EL (cell line): Measurements from ENCODE around the gene ANTXR1.

Experiments used
- DNase-seq: peaks from one replicate; pipeline ENCODE4 v3.0.0-alpha.2; 2016

The ANTXR1 gene

DNA sequence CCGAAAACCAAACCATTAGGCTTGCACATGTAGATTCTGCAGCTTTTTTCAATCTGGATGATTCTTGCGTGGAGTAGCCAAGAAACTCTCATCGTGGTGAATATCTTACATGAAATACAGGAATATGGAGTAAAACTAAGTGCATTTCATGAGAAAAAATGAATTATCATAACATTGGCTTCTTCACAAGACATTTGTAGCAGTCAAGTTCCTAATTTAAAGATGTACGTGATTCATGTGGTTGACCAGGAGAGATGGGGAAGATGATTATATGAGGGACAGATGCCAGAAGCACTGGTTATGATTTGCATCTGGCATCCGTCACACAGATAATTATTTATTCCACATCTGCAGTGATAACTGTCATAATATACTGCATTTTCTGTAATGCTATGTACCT, 90.4 kb downstream of the ANTXR1 start:
- no peak for DNase-seq

DNA sequence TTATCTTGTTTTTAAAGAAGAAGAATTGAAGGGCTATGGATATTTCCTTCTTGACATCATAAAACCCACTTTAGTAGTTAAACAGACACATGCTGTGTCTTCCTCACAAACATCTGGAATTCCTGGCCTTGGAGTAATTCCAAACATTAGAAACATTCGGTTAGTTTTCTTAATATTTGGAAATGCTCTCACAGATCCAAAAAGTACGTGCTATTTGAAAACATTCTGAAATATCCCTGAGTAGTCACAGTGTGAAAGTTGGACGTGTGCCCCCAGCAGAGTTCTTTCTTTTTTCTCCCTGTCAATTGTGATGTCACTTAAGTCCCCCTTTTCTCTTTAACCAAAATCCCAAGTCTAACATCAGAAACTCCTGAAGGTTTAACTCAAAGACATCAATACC, 91.3 kb downstream of the ANTXR1 start:
- no peak for DNase-seq

DNA sequence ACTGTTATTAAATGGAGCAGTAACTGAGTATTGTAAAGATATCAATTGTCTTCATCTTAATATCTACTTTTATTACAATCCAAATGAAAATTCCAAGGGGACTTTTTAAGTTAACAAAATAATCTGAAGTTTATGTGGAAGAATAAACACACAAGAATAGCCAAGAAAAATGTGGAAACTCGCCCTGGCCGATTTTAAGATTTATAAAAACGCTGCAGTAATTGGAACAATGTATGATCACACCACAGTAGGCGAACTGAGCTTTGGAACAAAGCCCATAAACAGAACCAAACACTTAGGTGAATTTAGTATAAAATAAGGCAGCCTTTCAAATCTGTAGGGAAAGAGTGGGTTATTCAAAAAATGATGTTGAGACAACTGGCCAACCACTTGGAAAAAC, 96.3 kb downstream of the ANTXR1 start:
- no peak for DNase-seq

DNA sequence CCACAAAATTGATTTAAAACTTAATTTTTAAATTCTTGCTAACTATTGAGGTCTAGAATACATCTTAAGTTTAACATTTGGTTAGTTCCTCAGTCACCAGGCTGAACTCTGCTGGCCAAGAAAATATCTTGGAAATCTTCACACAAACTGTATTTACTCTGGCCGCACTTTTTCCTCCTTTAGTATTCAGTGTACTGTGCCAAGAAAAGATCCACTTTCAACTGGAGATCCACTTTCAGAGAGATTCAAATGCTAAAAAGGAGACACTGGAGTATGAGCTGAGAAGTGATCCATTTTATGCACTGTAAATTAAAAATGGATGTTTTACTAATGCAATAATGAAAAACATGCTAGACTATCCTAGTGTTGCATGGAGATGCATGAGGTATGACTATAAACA, 98.1 kb downstream of the ANTXR1 start:
- no peak for DNase-seq

DNA sequence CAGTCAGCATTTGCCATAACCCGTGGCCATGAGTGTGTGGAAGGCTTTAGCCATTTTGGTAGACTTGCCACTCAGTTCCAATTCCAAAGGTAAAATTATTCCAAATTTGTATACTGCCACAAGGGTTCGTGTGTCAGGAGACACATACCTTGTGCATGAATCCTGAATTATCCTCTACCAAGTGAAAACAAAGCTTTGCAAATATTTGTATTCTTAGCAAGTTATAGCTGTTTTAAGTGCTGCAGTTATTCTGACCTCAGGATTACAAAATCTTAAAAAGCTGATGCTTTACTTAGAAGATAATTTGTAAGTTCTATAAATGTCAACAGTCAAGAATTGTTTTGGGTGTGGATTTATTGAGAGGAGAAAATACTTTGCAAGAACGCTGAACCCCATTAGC, 100.6 kb downstream of the ANTXR1 start:
- DNase-seq = peak; percentile 21

DNA sequence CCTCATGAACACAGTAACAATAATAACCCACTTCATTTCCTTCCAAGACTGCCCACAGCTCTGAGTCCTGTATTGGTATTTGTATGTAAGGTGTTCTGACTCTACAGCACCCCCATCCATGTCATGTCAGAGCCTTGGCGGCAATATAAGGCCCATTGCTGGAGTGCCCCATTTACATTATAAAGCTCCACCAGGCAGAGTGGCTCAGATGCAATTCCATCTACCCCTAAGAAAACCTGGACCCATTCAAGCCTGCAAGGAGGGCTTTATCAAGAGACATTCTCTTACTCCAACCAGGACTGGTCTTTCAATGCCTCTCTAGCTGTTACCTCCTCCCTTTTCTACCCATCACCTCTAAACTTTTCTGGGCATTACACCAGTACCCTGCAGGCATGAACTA, 101.6 kb downstream of the ANTXR1 start:
- no peak for DNase-seq

DNA sequence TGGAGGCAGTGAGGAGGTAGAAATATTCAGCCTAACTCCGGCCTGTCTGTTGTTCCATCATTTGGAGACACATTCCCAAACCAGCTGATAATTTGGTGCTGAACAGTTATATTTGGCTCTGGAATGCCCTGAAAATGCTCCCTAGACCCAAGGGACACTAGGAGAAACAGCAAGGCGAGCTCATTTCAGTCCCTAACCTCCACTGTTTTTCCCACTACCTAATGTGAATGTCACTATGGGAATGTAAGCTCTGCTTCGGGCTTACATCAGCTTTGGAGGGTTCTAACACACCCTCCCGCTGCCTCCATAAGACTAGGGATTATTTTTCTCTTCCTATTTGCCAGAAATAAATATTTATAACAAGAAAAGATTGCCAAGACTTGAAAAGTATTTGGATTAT, 103.5 kb downstream of the ANTXR1 start:
- DNase-seq = no peak

DNA sequence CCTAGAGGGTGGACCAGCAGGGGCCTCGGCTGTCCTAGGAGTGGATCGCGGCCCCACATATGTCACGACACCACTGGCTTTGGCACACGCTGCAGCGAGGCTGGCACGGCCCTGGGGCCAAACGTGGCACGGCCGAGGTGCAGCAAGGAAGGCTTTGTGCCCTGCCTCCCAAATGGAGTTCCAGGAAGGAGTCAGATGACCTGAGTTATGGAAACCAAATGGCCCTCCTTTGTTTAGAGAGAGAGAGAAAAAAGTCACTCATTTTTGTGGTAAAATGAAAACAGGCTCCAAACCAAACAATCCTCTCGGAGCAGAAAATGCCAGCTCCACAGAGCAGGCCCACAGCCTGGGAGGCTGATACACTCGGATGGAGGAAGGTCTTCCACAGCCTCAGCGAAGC, 105.6 kb downstream of the ANTXR1 start:
- no peak for DNase-seq

DNA sequence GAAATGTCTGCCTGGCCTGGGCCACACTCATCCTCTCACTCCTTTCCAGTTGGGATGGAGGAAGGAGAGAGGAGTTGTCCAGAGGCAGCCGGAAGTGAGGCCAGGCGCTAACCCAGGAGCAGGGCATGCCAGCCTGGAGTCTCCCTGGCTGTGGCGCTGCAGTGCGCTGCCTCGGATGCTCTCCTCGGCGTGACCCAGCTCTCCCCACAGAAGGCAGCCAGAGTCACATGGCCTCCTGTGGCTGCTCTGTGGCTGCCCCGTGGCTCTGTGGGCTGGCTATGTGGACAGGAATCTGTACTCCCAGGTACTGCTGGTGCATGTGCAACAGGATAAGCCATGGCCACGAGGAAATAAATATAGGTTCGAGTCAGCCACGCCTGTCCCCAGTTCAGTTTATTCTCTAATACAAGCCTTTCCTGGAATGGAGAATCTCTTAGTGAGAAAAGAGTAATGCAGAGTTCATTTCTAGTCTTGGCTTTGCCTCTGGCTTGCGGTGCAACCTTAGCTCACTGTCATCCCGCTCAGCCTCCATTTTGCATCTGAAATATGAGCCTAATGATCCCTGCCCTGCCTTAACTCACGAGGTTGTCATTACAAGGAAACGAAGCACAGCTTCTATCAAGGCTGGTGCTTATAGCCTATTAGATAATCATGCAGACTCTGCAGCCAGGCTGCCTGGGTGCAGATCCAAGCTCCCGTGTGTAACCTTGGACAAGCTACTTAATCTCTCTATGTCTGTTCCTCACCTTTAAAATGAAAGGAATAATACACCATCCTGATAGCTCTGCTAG, 106.3 kb downstream of the ANTXR1 start:
- no peak for DNase-seq

DNA sequence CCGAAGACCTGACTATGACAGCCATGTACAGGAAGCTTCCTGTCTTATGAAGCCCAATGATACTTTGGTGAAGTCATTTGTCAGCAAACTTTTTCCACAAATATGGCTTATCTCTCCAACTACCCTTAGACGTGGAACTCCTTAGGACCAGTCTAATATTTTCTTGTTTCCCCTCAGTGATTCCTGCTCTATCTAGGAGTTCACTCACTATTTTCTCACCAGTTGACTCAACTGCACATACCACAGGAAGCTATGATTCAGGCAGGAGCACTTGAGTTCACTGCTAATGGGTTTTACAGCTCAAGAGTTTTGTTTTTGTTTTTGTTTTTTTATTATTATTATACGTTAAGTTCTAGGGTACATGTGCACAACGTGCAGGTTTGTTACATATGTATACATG, 109.3 kb downstream of the ANTXR1 start:
- DNase-seq = peak; percentile 67

DNA sequence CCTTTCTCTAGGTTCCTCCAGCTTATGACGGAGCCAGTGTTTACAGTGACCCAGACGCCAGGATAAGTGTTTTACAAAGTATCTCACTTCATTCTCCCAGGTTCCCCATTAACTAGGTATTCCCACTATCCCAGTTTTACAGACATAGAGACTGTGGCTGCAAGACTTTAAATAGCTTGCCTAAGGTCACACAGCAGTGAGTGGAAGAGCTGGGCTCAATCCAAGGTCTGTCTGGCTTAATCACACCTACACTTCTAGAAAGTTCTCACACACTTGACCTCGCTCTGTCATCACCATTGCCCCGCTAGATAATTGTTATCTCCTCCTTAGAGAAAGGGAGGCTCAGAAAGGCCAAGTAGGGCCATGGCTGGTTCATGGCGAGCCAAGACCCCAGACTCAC, 110.2 kb downstream of the ANTXR1 start:
- no peak for DNase-seq

DNA sequence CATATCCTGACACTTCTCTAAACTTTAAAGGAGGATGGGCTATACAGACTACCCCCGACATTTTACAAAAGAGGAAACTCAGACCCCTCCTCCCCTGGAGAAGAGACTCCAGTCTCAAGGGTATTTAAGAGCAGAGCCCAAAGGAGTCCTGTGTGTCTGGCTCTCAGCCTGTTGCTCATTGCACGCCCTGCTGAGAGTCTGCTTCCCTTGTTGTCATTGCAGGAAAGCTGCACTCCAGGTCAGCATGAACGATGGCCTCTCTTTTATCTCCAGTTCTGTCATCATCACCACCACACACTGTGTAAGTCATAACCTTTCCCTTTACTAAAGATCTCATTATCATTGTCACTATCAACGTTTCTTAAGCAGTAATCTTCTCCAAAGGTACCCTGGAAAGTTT, 111.4 kb downstream of the ANTXR1 start:
- DNase-seq = no peak

DNA sequence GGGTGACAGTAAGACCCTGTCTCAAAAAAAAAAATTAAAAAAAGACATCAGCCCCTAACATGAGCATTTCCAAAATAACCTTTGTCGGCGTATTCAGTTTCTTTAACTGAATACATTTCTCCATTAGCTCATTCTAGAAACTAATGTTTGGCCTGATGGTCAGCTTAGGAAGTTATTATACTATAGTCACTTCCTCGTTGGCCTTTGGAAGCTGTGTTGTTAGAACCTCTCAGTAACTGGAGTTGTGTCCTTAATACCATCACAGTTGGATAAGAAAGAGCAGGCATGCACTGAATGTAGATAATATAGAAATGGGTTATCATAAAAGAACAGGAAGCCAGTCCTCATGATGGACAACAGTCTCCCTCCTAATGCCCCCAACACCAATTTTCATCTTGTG, 112.8 kb downstream of the ANTXR1 start:
- DNase-seq = no peak

DNA sequence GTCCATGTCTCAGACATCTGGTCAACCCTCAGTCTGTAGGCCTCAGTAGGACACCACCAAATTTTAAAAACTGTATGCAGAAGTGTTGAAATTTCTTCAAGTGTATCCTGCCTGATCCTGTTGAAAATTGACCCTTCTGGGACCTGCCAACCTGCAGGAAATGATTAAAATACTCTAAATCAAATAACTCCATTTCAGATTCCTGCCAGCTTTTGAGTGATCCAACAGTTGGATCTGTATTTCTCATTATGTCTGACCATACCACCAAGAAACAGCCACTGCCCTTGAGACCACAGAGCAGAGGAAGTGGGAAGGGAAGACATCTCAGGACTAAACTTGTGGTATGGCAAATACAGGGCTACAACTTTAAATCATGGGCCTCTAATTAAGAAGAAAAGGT, 113.4 kb downstream of the ANTXR1 start:
- no peak for DNase-seq

DNA sequence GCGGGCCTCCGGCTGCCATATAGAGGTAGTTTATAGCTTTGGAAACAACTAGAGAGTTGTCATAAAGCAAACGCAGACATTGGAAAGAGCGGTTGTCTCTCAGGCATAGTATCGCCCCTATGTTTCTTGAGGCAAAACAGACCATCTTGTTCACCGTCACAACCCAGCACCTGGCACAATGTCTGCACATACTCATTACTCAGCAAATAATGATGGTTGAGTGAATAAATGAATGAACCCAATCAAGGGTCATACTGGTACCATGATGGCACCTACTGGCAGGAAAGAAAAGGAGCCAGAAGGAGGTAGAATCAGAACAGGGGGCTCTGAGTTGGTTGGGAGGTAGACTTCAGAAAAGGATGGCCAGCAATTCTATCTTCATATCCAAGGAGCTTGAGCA, 118.5 kb downstream of the ANTXR1 start:
- DNase-seq = no peak

DNA sequence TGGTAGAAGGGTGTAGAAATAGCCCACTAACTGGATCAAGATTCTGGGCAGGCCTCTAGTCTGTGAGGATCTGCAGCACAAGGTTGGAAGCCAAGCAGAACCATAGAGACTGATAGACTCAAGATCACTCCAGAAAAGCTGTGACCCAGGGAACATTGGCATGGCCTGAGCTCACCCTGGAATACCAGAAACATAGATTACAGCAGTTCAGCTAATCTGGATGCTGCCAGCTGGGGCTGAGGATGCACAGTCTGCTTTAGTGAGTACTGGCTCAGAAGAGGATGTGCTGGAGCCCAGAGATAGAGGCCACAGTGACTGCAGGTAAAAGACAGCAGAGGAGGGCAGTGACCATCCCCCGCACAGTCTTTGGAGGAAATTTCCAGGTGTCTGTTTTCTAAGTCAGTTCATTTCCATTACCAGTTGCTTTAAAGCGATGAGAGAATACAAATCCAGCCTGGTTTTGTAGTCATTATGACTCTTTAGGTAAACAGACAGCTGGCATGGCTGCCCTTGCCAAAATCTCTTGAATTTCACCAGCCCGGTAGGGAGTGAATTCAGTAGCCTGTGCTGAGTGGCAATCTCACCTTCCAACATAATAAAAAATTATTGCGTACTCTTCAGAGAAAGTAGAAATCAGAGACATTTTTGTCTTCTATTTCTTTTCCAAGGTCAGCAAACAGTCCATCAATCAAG, 119.2 kb downstream of the ANTXR1 start:
- DNase-seq = no peak

DNA sequence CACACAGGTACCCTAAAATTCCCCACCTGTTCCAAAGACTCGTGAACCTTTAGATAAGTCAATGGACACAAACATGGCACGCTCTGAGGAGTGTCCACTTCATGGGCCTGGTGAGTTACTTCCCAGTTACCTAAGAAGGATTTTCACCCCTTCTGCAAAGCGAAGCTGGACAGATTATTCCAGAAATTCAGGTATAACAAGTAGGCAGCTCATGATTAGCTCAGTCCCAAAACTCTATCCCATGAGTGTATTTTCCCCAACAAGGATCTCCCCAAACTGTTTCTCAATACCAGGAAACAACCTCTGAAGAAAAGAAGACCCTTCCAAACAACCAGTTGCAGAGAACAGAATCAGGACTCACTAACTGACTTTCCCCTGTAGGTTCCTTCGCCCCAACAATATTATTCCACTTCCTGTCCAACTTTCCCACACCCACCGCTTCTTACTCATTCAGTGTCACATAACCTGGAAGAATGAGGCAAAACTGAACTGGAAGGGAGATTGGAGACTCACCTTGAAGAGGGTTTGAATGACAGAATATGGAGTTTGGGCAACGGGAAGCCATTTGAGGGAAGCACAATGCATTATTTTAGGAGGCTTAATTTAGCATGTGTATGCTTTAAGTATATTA, 120.1 kb downstream of the ANTXR1 start:
- no peak for DNase-seq

DNA sequence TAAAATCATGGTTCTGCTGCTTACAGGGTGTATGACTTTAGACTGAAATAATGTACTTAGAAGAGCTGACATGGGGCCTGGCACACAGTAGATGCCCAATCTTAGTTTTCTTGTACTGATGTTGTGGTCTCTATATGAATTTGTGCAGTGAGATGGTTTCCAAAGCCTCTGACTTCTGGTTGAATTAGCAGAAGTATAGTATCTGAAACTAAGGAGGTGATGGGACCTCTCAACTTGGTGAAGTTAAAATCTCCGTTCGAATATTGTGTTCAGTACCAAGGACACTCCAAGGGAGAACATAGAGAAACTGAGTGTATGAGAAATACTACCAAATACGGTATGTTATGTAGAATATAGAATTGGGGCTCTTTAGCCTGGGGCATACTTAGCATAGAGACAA, 120.9 kb downstream of the ANTXR1 start:
- DNase-seq = no peak

DNA sequence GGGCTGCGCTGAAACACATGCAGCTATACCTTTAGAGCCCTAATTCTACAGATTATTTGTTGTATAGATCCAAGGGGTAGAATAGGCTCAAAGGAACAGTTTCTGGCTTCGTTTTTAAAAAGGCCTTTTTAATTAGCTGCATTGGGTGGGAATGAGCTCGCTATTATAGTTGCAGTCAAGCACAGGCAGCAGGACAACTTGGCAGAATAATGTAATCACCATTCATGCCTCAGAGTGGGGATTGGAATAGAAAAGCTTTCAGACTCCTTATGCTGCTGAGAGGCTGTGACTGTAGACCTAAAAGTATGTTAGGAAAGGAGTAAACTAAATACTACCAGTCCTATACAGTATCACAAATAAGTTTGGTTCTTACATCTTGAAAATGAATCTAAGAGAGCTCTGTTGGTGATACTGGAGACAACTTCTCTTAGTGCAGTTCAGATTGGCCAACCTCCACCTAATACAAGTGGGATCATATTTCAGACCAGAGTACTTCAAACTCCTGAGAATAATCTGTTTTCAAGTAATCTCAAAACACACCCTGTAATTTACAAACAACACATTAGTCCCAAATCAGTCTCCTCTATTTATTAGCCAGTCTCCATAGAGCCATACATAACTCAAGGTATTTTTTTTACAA, 121.4 kb downstream of the ANTXR1 start:
- no peak for DNase-seq

DNA sequence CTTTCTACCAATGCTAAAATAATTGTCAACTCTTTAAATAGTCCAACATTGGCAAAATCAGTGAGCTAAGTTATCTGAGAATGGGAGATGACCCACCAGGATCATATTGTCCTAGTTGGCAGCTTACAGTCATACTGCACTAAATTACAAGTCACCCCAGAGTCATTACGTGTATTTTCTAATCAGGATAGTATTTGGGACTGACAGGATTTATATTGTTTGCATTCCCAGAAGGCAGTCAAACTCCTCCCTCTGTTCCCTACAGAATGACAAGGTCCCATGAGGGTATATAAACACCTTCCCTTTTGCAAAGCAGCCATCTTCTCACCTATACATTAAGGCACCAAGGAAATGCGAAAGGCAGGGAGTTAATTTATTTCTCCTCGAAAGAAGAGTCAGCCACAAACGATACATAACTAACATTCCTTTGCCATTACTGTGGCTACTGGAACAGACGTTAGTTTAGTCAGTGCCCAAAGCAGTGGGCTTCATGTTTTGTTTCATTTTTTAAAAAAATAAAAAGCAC, 125.3 kb downstream of the ANTXR1 start:
- DNase-seq = peak; percentile 87

DNA sequence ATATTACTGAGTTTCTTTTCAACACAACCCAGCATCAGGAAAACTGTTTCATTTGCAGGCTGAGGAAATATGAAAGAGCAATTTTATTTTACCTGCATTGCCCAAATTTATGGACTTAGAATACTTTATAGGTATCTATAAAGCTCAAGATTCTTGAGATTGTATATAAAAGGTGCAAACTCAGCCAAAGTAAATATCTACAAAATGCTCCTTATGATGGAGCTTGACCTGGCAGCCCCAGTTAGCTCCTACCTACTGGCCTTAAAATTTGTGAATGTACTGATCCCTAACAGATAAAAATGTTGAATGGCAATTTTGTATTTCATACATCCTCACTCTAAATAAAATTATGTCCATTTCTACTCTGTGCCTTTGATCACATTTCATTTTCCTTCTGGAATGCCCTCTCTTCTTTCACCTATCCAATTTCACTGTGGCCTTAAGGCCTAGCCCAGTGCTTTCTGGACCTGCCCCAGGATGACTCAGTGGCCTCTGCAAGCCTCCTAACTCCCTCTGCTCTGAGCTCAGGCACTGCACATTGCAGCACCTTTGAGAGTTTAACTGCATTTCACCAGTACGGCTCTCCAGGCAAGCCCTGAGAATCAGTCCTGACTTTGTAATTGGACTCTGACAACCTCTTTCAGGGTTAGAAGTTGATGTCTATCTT, 125.9 kb downstream of the ANTXR1 start:
- DNase-seq = peak; percentile 89

DNA sequence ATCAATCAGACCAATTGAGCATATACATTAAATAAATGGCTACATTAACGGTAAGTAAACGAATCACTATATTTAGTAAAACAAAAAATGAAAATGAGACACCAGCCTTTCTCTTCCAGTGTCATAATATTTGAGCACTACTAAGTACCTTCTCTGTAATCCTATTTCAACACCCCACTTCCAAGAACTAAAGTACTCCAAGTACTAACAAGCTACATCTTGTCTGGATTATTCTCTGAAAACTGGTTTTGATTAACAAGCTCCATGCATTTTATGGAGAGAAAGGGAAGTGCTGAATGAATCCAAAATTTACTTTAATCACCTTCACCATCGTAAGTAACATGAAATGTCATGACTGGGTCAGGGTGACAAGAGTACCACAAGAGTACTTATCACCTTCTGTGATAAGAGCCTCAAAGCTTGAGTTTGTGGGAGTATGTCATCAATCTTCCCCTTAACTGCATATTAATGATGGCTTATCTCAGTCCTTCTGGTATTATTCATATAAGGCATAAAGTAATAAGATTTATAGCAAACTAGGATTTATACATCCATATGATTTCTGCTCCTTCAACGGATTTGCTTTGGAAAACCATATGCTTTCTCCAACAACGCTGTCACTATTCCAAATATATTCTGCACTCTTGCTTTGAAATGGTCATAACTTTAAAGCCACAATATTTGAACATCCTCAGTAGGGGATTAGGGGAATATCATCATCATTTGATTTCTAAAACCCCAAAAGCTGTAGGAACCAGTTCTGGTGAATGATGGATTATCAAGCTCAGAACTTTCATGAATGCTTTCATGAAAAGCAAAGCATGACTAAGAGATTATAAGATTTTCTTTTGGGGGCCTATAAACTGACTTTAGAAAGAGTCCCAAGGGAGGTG, 127.0 kb downstream of the ANTXR1 start:
- no peak for DNase-seq
